Measurements from ENCODE around the gene LAMB4. TPM values are rescaled to one million over a fixed set of nuclear protein-coding genes. Genes with fewer than 3 reads are reported as not detected.

Gene LAMB4
- total and polyA plus RNA-seq, 8 donors, result 0.22 to 0.78 (median 0.50) TPM

- intact Hi-C loops (cut with DNase I), result no loop called here
- TF ChIP-seq CTCF (IDR thresholded peaks at IDR 0.05), result no peak
- 92 to 95% methylated on average over 1 of the region's 1 CpG for WGBS, 2 donors
Observed at GRCh38 chr7:108087778-108088177, 42.4 kb downstream of the LAMB4 start.

GRCh38 chr7:108086962-108087361, 43.2 kb downstream of the LAMB4 start:
- Histone ChIP-seq H3K9me3 (no peaks in the 10 kb centered on the region), H3K4me1 (no peaks in the 10 kb centered on the region), H3K27ac (no peak overlapping the region), H3K36me3 (no peaks in the 10 kb centered on the region), H3K27me3 (no peaks in the 10 kb centered on the region), H3K4me3 (no peak overlapping the region)
- DNase-seq (no peak), ATAC-seq (no peak), FAIRE-seq (no peak)
- 81 to 94% methylated on average over 2 of the region's 2 CpGs for whole genome bisulfite sequencing, 2 donors
- intact Hi-C loops (cut with DNase I), result no loop called here
- no peak for TF ChIP-seq CTCF (IDR thresholded peaks at IDR 0.05)

More at GRCh38 chr7:108087778-108088177, 42.4 kb downstream of the LAMB4 start:
- no peak for DNase-seq
- Histone ChIP-seq H3K36me3 (no peaks in the 10 kb centered on the region), H3K9me3 (no peaks in the 10 kb centered on the region), H3K4me1 (no peaks in the 10 kb centered on the region), H3K4me3 (no peak overlapping the region), H3K27ac (no peak overlapping the region), H3K27me3 (no peaks in the 10 kb centered on the region)
- ATAC-seq, result no peak
- FAIRE-seq, result no peak

- FAIRE-seq, result no peak
Observed at GRCh38 chr7:108086546-108086945, 43.6 kb downstream of the LAMB4 start.

GRCh38 chr7:108083980-108084379, 46.2 kb downstream of the LAMB4 start:
- Histone ChIP-seq H3K27me3 (no peaks in the 10 kb centered on the region), H3K4me1 (no peaks in the 10 kb centered on the region), H3K4me3 (no peak overlapping the region), H3K36me3 (no peaks in the 10 kb centered on the region), H3K27ac (no peak overlapping the region), H3K9me3 (no peaks in the 10 kb centered on the region)
- DNase-seq (no peak), ATAC-seq (no peak), FAIRE-seq (no peak)
- 80 to 93% methylated on average over 1 of the region's 1 CpG for WGBS, 2 donors
- no peak for TF ChIP-seq CTCF (IDR thresholded peaks at IDR 0.05)
- intact Hi-C loops (cut with DNase I), result no loop called here

More at GRCh38 chr7:108086546-108086945, 43.6 kb downstream of the LAMB4 start:
- no peak for TF ChIP-seq CTCF (IDR thresholded peaks at IDR 0.05)
- Histone ChIP-seq H3K27ac (no peak overlapping the region), H3K4me1 (no peaks in the 10 kb centered on the region), H3K9me3 (no peaks in the 10 kb centered on the region), H3K4me3 (no peak overlapping the region), H3K36me3 (no peaks in the 10 kb centered on the region), H3K27me3 (no peaks in the 10 kb centered on the region)
- no peak for DNase-seq
- ATAC-seq, result no peak
- intact Hi-C loops (cut with DNase I), result no loop called here
- 68 to 70% methylated on average over 2 of the region's 2 CpGs for WGBS, 2 donors

GRCh38 chr7:108079648-108080591, 50.2 kb downstream of the LAMB4 start:
- FAIRE-seq (no peak), DNase-seq (no peak), ATAC-seq (peak in 1 of 4 donors; percentile 39)
- no peaks in the 10 kb centered on the region for H3K36me3 ChIP-seq
- no peaks in the 10 kb centered on the region for H3K9me3 ChIP-seq
- no peak overlapping the region for H3K4me3 ChIP-seq
- H3K4me1 ChIP-seq, result no peaks in the 10 kb centered on the region
- no peaks in the 10 kb centered on the region for H3K27me3 ChIP-seq
- 85 to 86% methylated on average over 9 of the region's 9 CpGs for WGBS, 2 donors
- intact Hi-C loops (cut with DNase I), result no loop called here
- H3K27ac ChIP-seq, result no peak overlapping the region
- TF ChIP-seq CTCF (IDR thresholded peaks at IDR 0.05), result no peak

Measured in pancreas (tissue), 10 donors.